GM12865 (cell line): ENCODE data around the gene DNPH1.

ENCODE experiments used
- DNase-seq: peaks from one replicate; pipeline ENCODE4 v3.0.0; 2010; ENCODE audit warnings: low read depth
- H3K4me3 ChIP-seq: 2 replicates; pipeline ENCODE4 v1.5.1; 2011; ENCODE audit warnings: mild to moderate bottlenecking, low read depth, low read length, control low read depth
- TF ChIP-seq, protein P1 (sequence below): IDR thresholded peaks from 2 replicates; pipeline ENCODE4 v1.5.1; 2011; ENCODE audit warnings: low read length, control low read depth, low read depth, inconsistent platforms; ENCODE audit not compliant: insufficient read depth; ENCODE audit errors: missing control alignments

DNPH1 gene

DNA sequence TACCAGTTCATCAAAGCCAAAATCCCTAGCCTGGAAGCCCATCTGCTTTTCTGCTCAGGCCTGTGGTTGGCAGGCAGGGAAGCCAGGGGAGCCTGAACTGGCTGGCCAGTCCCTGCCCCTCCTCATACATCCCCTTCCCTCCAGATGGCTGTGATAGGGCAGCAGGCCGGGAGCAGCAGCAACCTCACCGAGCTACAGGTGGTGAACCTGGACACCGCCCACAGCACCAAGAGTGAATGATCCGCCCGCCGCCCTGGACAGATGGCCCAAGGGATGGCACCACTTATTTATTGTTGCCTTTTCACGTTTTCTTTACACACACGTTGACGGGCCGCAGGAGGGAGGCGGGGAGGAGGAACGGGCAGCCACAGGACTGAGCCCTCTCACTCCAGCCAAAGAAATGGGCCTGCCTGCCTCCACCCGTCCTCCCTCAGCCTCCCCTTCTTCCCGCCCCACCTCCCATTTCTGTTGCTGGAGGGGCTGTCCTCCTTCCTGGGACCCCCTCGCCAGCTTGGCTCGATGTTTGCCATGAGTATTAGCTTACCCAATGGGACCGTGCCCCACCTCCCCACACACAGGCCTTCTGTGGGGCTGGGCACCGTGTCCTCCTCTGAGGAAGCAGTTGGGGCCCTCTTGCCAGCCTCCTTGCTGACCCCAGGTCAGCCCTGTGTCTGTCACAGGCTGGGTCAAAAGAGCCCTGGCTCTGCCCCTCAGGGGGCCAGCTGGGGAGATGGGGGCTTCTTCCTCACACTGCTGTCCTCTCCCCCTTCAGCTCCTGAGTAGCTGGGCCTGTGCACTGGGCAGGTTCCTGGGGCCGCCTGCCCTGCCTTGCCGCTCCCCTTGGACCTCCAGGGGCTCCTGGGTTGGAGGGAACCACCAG, 50.1 kb downstream of the DNPH1 start:
- DNase-seq = no peak
- TF ChIP-seq, protein P1, sequence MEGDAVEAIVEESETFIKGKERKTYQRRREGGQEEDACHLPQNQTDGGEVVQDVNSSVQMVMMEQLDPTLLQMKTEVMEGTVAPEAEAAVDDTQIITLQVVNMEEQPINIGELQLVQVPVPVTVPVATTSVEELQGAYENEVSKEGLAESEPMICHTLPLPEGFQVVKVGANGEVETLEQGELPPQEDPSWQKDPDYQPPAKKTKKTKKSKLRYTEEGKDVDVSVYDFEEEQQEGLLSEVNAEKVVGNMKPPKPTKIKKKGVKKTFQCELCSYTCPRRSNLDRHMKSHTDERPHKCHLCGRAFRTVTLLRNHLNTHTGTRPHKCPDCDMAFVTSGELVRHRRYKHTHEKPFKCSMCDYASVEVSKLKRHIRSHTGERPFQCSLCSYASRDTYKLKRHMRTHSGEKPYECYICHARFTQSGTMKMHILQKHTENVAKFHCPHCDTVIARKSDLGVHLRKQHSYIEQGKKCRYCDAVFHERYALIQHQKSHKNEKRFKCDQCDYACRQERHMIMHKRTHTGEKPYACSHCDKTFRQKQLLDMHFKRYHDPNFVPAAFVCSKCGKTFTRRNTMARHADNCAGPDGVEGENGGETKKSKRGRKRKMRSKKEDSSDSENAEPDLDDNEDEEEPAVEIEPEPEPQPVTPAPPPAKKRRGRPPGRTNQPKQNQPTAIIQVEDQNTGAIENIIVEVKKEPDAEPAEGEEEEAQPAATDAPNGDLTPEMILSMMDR = no peak
- no peak overlapping the region for H3K4me3 ChIP-seq

DNA sequence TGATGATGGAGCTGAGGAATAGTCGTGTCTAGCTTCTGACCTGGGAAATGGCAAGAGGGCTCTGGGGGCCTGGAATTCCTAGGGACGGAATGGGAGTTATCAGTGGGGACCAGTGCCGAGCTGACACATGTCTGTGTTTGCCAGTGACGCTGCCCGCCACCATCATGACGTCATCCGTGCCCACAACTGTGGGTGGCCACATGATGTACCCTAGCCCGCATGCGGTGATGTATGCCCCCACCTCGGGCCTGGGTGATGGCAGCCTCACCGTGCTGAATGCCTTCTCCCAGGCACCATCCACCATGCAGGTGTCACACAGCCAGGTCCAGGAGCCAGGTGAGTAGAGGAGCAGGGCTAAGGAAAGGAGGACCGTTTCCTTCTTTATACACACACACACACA, 51.1 kb downstream of the DNPH1 start:
- DNase-seq = no peak
- TF ChIP-seq, protein P1 = no peak

DNA sequence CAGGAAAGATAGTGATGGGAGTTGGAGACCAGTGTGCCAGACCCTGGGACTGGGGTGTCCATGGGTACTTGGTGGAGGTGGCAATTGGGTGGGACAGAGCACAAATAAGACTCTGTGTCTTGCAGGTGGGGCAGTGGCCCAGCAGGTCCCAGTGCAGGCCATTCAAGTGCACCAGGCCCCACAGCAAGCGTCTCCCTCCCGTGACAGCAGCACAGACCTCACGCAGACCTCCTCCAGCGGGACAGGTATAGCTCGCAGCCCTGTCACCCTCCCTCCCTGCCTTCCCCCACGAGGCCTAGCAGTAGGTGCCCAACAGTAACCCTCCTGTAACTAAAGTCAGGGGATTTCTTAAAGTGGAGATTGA, 52.9 kb downstream of the DNPH1 start:
- TF ChIP-seq, protein P1 = no peak
- peak; percentile 9 for DNase-seq
- H3K4me3 ChIP-seq = no peak overlapping the region

More for the DNA sequence above, 51.1 kb downstream of the DNPH1 start:
- no peak overlapping the region for H3K4me3 ChIP-seq

DNA sequence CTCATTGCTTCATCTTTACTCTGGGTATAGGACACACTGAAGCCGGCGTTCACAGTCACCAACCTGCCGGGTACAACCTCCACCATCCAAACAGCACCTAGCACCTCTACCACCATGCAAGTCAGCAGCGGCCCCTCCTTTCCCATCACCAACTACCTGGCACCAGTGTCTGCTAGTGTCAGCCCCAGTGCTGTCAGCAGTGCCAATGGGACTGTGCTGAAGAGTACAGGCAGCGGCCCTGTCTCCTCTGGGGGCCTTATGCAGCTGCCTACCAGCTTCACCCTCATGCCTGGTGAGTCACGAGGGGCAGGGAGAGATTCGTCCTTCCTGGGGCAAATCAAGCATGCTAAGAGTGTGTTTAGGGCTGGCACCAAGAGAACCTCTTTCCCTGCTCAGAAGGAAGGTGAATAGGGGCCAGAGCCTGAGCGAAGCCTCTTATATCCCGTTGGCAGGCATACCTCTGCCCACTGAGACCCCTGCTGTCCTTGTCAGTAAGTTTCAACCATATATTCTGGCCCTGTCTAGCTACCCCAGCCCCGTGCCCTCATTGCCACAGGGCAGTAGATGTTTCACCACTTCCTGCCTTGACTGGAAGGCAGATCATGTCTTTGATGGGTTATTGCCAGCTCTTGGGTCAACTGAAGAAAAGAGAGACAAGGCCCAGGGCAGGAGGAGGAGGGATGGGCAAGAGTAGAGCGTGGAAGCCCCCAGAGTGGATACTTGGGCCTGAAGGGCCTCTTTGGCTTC, 53.4 kb downstream of the DNPH1 start:
- no peak overlapping the region for H3K4me3 ChIP-seq
- TF ChIP-seq, protein P1 = no peak
- no peak for DNase-seq
